NK-92 (cell line): ENCODE results near the gene FGFR4.

Experiments used
- DNase-seq: peaks from one replicate; lab custom pipeline; 2025; ENCODE audit not compliant: unreplicated experiment; lab: John Stamatoyannopoulos, UW

The FGFR4 gene

GRCh38 chr5:177099422-177100093, 12.8 kb downstream of the FGFR4 start:
- no peak for DNase-seq

- no peak for DNase-seq
These were observed 14.0 kb downstream of the FGFR4 start for GRCh38 chr5:177100714-177101121.

GRCh38 chr5:177103523-177104253, 17.0 kb downstream of the FGFR4 start:
- no peak for DNase-seq

- no peak for DNase-seq
These were observed 19.2 kb downstream of the FGFR4 start for GRCh38 chr5:177105691-177106476.

- no peak for DNase-seq
These were observed 20.4 kb downstream of the FGFR4 start for GRCh38 chr5:177107159-177107558.

GRCh38 chr5:177109810-177110209, 23.1 kb downstream of the FGFR4 start:
- no peak for DNase-seq

- DNase-seq: no peak
These were observed 25.1 kb downstream of the FGFR4 start for GRCh38 chr5:177111720-177112394.

GRCh38 chr5:177112589-177113220, 26.0 kb downstream of the FGFR4 start:
- DNase-seq: no peak

GRCh38 chr5:177113566-177114424, 27.1 kb downstream of the FGFR4 start:
- no peak for DNase-seq

GRCh38 chr5:177116631-177117373, 30.1 kb downstream of the FGFR4 start:
- DNase-seq: no peak

GRCh38 chr5:177117441-177118045, 30.8 kb downstream of the FGFR4 start:
- no peak for DNase-seq

- DNase-seq: no peak
These were observed 35.9 kb downstream of the FGFR4 start for GRCh38 chr5:177122566-177122965.

- DNase-seq: no peak
These were observed 37.2 kb downstream of the FGFR4 start for GRCh38 chr5:177123789-177124485.

GRCh38 chr5:177124486-177124991, 37.8 kb downstream of the FGFR4 start:
- no peak for DNase-seq

- DNase-seq: no peak
These were observed 40.1 kb downstream of the FGFR4 start for GRCh38 chr5:177126771-177127170.

GRCh38 chr5:177128551-177128981, 41.9 kb downstream of the FGFR4 start:
- no peak for DNase-seq

- DNase-seq: no peak
These were observed 43.7 kb downstream of the FGFR4 start for GRCh38 chr5:177130211-177131018.
